Stimulated activated CD8-positive, alpha-beta memory T cell treated with anti-CD3 and anti-CD28 coated beads, Interleukin-15, amount 100 ng/mL, for 4 hours (primary cell): ENCODE measurements around the gene BBS9.

ENCODE experiments used
- DNase-seq, 2 donors: peaks; one replicate each; pipeline ENCODE4 v3.0.0-alpha.2; 2020; ENCODE audit warnings: low read depth in 2 of 2

The BBS9 gene

GRCh38 chr7:33356336-33356735 lies 227.0 kb downstream of the BBS9 start:
- no peak for DNase-seq

- DNase-seq, result no peak
Observed at GRCh38 chr7:33357846-33358245, 228.5 kb downstream of the BBS9 start.

GRCh38 chr7:33369888-33370287 lies 240.5 kb downstream of the BBS9 start:
- DNase-seq, result no peak

GRCh38 chr7:33373195-33373594 lies 243.8 kb downstream of the BBS9 start:
- no peak for DNase-seq

GRCh38 chr7:33379891-33380525 lies 250.6 kb downstream of the BBS9 start:
- no peak for DNase-seq

- DNase-seq, result no peak
Observed at GRCh38 chr7:33388332-33388731, 259.0 kb downstream of the BBS9 start.

GRCh38 chr7:33392148-33392547 lies 262.8 kb downstream of the BBS9 start:
- no peak for DNase-seq

GRCh38 chr7:33393770-33394169 lies 264.4 kb downstream of the BBS9 start:
- DNase-seq, result no peak

- DNase-seq, result no peak
Observed at GRCh38 chr7:33395340-33395739, 266.0 kb downstream of the BBS9 start.

GRCh38 chr7:33399528-33400213 lies 270.3 kb downstream of the BBS9 start:
- no peak for DNase-seq

- no peak for DNase-seq
Observed at GRCh38 chr7:33400214-33400538, 270.8 kb downstream of the BBS9 start.

GRCh38 chr7:33410266-33410665 lies 280.9 kb downstream of the BBS9 start:
- no peak for DNase-seq

GRCh38 chr7:33411020-33411419 lies 281.7 kb downstream of the BBS9 start:
- DNase-seq, result no peak

- no peak for DNase-seq
Observed at GRCh38 chr7:33412331-33412730, 283.0 kb downstream of the BBS9 start.

GRCh38 chr7:33418251-33418701 lies 288.9 kb downstream of the BBS9 start:
- no peak for DNase-seq

- no peak for DNase-seq
Observed at GRCh38 chr7:33420311-33420940, 291.1 kb downstream of the BBS9 start.

- DNase-seq, result no peak
Observed at GRCh38 chr7:33421429-33421828, 292.1 kb downstream of the BBS9 start.

- no peak for DNase-seq
Observed at GRCh38 chr7:33422141-33422540, 292.8 kb downstream of the BBS9 start.

- DNase-seq, result no peak
Observed at GRCh38 chr7:33422825-33423645, 293.7 kb downstream of the BBS9 start.

- DNase-seq, result no peak
Observed at GRCh38 chr7:33423646-33424020, 294.3 kb downstream of the BBS9 start.

GRCh38 chr7:33425395-33425794 lies 296.0 kb downstream of the BBS9 start:
- DNase-seq, result no peak

- no peak for DNase-seq
Observed at GRCh38 chr7:33425929-33426678, 296.7 kb downstream of the BBS9 start.
